DMS 273 treated with DMSO at 0.1 percent for 48 hours (cell line): ENCODE data around the gene ADPRHL1.

ENCODE experiments used
- DNase-seq: peaks from one replicate; lab custom pipeline; 2025; lab: John Stamatoyannopoulos, UW

ADPRHL1 gene

GRCh38 chr13:113452942-113453901 lies at the start of gene ADPRHL1:
ADPRHL1 (minus strand) TSS chr13:113453488; CDS start chr13:113453437, 51 bp downstream.
- DNase-seq: no peak

DNA sequence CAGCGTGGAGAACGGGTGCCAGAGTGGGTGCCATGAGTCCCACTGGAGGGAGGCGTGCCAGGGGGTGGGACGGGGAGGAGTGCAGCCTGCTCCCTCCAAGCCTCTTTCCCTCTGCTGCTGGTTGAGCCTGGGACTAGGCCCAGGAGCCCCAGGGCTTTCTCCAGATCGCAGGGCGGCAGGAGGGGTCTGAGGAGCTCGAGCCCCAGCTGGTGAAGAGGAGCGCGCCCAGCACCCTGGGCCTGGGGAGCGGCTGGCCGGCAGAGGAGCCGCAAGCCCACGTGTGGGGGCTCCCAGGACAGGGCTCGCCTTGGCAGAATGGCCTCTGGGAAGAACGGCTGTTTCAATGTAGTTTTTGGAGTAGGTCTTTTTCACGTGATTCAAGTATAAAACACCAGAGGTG lies 49.4 kb upstream of the ADPRHL1 start:
- DNase-seq: no peak

GRCh38 chr13:113500530-113501265 lies 47.4 kb upstream of the ADPRHL1 start:
- DNase-seq: no peak

GRCh38 chr13:113499936-113500335 lies 46.6 kb upstream of the ADPRHL1 start:
- no peak for DNase-seq

DNA sequence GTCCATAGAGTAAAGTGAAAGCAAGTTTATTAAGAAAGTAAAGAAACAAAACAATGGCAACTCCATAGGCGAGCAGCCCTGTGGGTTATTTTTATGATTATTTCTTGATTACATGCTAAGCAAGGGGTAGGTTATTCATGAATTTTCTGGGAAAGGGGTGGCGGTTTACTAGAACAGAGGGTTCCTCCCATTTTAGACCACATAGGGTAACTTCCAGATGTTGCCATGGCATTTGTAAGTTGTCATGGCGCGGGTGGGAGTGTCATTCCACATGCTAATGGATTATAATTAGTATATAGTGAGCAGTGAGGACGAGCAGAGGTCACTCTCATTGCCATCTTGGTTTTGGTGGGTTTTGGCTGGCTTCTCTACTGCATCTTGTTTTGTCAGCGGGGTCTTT lies 45.6 kb upstream of the ADPRHL1 start:
- DNase-seq: no peak

DNA sequence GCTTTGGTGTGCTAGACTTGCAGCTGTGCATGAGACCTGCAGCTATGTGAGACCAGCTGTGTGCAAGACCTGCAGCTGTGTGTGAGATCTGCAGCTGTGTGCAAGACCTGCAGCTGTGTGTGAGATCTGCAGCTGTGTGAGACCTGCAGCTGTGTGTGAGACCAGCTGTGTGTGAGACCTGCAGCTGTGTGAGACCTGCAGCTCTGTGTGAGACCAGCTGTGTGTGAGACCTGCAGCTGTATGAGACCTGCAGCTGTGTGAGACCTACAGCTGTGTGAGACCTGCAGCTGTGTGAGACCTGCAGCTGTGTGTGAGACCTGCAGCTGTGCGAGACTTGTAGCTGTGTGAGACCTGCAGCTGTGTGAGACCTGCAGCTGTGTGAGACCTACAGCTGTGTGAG lies 43.9 kb upstream of the ADPRHL1 start:
- no peak for DNase-seq

DNA sequence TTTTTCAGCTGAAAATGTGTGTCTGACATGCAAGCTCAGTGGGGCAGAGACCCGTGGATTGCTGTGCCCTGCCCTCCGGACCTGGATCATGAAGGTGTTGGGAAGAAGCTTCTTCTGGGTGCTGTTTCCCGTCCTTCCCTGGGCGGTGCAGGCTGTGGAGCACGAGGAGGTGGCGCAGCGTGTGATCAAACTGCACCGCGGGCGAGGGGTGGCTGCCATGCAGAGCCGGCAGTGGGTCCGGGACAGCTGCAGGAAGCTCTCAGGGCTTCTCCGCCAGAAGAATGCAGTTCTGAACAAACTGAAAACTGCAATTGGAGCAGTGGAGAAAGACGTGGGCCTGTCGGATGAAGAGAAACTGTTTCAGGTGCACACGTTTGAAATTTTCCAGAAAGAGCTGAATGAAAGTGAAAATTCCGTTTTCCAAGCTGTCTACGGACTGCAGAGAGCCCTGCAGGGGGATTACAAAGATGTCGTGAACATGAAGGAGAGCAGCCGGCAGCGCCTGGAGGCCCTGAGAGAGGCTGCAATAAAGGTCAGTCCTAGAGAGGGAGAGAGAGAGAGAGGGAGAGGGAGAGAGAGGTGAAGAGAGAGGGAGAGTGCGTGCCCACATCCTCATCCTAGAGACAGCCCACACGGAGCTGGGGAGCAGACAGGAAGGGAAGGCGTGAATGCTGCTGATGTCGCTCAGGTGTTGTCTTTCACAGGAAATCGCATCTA lies 42.4 kb upstream of the ADPRHL1 start:
- DNase-seq: no peak

DNA sequence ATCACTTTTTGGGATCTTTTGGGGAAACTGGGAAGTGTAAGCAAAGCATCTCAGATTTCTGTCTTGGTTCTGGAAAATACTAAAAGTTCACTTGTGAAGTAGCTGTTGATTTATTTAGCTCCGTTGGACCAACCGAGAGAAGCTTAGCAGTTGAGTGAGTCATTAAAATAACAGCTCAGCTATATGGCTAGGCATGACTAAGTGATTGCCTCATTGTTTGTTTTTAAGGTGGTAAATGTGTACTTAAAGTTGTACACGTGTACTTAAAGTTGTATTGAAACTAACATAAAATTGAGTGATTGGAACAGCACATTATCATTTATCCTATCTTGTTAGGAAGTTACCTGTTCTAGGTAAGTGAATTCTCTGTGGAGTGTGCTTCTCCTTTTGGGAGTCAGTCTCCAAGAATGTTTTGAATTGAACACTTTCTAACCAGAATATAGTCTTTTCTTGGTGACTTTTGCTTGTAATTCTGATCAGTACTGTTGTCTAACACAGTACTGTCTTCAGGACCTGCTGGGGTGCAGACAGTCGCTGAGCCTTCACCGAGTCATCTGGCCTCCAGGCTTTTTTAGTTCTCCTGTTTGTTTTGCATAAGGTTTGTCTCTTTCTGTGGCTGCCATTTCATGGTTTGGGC lies 40.1 kb upstream of the ADPRHL1 start:
- no peak for DNase-seq

- DNase-seq: no peak
Observed at GRCh38 chr13:113491982-113492381, 38.7 kb upstream of the ADPRHL1 start.

GRCh38 chr13:113491418-113491883 lies 38.2 kb upstream of the ADPRHL1 start:
- DNase-seq: no peak

GRCh38 chr13:113490496-113491417 lies 37.5 kb upstream of the ADPRHL1 start, which contains the start of gene DCUN1D2:
DCUN1D2 (minus strand) TSS chr13:113490711; CDS start chr13:113490669, 42 bp downstream.
- DNase-seq: peak; percentile 26

DNA sequence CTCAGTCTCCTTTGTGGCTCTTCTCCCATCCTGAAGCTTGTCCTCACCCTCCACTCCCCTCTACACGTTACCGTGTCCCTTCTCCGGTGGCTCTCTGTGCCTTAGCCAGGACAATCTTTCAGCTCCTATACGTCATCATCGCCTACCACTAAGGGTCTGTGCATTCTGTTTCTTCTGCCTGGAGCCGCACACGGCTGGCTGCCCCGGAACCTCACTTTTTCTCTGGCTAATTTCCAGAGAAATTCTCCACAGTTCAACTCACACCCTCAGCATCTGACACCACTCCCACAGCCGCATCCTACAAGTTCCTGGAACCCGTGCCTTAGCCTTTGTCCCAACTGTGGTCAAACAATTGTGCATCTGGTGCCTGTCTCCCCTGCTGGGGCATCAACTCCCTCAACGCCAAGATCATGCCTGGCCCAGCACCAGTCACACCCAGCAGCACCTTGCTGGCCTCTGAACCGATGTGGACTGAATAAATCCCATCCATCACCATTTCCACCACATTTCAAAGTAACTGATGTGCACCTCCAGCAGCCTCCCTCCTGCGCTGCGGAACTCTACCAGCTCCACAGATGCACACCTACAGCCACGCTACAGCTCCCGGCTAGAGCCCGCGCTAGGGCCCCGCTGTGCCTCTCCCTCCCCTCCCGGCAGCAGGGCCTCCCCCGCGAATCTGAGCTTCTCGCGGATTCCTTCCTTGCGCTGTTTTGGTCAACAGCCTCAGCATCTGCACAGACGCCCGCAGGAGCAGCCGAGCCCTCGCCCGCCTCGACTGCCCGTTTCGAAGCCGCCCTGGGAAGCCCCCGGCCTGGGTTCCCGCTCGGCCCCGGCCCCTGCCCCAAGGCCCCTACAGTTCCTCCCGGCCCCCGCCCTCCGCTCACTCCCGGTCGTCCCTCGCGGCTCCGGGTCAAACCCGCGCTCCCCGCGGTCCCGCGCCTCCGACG lies 36.5 kb upstream of the ADPRHL1 start:
- no peak for DNase-seq

GRCh38 chr13:113489171-113489548 lies 35.9 kb upstream of the ADPRHL1 start:
- DNase-seq: no peak

DNA sequence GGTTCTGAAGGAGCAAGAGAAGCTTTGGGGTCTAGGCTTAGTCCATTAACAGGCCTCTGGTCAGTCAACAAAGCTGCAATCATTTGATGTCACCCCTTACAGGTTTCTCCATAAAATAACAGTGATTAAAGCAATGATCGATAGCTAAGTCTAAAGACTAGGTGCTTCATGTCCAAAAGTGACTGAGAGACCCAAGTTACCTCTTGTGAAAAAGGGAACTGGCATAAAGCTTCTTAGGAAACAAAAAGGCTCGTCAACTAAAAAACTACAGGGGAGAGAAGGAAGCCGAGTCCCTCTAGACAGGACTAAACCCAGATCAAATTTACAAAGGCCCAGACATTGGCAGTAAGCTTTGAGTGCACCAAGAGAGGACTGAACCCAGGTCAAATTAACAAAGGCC lies 35.0 kb upstream of the ADPRHL1 start:
- no peak for DNase-seq

- DNase-seq: no peak
Observed at GRCh38 chr13:113486698-113487097, 33.4 kb upstream of the ADPRHL1 start.

- DNase-seq: no peak
Observed at GRCh38 chr13:113485545-113485944, 32.3 kb upstream of the ADPRHL1 start.

DNA sequence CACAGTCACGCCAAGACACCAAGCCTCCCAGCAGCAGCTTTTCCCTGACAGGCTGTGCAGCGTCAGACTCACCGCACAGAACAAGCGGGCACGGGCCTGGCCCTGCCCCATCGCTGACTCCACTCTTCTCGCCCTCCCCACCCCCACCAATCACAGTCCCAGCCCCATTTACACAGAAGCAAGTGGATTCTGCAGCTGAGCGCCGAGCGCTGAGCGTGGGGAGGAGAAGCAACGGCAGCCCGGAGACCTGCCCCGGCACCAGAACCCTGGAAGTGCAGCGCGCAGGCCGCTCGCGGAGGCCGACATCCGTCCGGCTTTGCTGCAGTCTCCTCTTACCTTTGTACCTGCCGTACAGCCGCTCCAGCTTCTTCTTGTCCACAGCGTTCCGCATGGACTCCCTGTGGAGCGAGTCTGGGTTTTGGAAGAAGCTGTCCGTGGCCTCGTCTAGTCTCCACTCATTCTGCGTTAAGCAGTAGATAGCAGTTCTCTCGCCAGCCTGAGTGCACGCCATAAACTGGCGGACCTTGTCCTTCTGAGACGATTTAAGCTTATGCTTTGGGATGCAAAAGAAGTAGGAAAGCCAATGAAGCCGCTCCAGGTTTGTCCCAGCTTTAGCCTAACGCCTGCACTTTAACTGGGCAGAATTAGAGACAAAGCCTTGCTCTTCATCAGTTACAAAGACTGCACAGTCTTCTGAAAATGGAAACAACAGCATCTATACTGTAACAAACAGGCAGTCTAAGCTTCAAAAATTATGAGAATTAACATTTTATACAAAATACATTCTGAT lies 30.4 kb upstream of the ADPRHL1 start:
- DNase-seq: no peak

- DNase-seq: no peak
Observed at GRCh38 chr13:113483081-113483480, 29.8 kb upstream of the ADPRHL1 start.

DNA sequence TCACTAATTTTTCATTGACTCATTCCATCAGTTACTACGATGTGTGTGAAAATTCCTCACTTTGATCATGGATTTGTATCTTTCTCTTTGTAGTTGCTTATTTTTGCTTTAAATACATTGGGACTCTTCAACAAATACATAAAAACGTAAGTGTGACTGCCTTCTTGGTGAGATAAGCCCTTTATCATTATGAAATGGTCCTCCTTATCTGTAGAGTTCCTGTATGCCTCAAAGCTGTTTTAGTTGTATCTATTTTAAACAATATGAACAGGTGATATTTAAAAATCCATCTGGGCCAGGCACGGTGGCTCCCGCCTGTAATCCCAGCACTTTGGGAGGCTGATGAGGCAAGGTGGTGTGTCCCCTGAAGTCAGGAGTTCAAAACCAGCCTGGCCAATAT lies 25.9 kb upstream of the ADPRHL1 start:
- DNase-seq: no peak
